SK-N-MC (cell line): ENCODE results near the gene CLIP4.

Experiments used
- DNase-seq: peaks from one replicate; pipeline ENCODE4 v3.0.0-alpha.2; 2011; ENCODE audit warnings: low read depth, low spot score
- H3K27ac ChIP-seq: fragments of 200-600 bp; sonication (generic); 2 replicates; pipeline ENCODE4 v1.5.1; 2016; ENCODE audit warnings: mixed run types
- H3K36me3 ChIP-seq: fragments of 200-600 bp; sonication (generic); 2 replicates; pipeline ENCODE4 v1.6.1; 2017; ENCODE audit warnings: antibody characterized with exemption, low read length, mixed read lengths; ENCODE audit not compliant: insufficient read depth
- H3K4me3 ChIP-seq: fragments of 200-600 bp; sonication (generic); 2 replicates; pipeline ENCODE4 v1.5.1; 2016
- H3K9ac ChIP-seq: fragments of 200-600 bp; sonication (generic); 2 replicates; pipeline ENCODE4 v1.8.0; 2017; ENCODE audit warnings: mixed run types, mixed read lengths; ENCODE audit not compliant: insufficient read length
- H3K9me3 ChIP-seq: fragments of 200-600 bp; sonication (generic); 2 replicates; pipeline ENCODE4 v1.6.1; 2017; ENCODE audit warnings: low read depth, mild to moderate bottlenecking, antibody characterized with exemption, low read length, moderate library complexity, mixed read lengths
- EZH2 ChIP-seq: fragments of 200-600 bp; sonication (generic); IDR thresholded peaks from one replicate; pipeline ENCODE4 v1.6.1; 2017; ENCODE audit warnings: antibody characterized with exemption
- FOXP2 ChIP-seq: optimal IDR thresholded peaks from 2 replicates; pipeline ENCODE3; 2011; ENCODE audit warnings: mild to moderate bottlenecking, moderate library complexity; ENCODE audit not compliant: insufficient read depth; ENCODE audit errors: extremely low read length, control extremely low read depth
- POLR2AphosphoS5 ChIP-seq: IDR thresholded peaks from 2 replicates; pipeline ENCODE4 v1.6.1; 2012; ENCODE audit warnings: mild to moderate bottlenecking, low read depth, low read length, borderline replicate concordance

The CLIP4 gene

GRCh38 chr2:29162204-29162928 is 47.2 kb downstream of the CLIP4 start:
- H3K4me3 ChIP-seq = no peak overlapping the region
- TF ChIP-seq FOXP2 (no peak), POLR2AphosphoS5 (no peak), EZH2 (no peak)
- H3K36me3 ChIP-seq = peaks cover 6% of the 10 kb centered on the region; the same call in 1 of the 2 replicates
- no peak overlapping the region for H3K9ac ChIP-seq
- 0 out of 2 replicates have a peak overlapping the region, but pooled peaks have one; percentile 16 for H3K27ac ChIP-seq
- DNase-seq = no peak
- no peaks in the 10 kb centered on the region for H3K9me3 ChIP-seq

GRCh38 chr2:29164091-29164846 is 49.1 kb downstream of the CLIP4 start:
- H3K9ac ChIP-seq = no peak overlapping the region
- no peaks in the 10 kb centered on the region for H3K9me3 ChIP-seq
- no peak overlapping the region for H3K4me3 ChIP-seq
- TF ChIP-seq EZH2 = no peak
- no peak for TF ChIP-seq POLR2AphosphoS5
- no peak for TF ChIP-seq FOXP2
- H3K27ac ChIP-seq = peak overlapping the region; percentile 60
- no peak for DNase-seq
- peaks cover 14% of the 10 kb centered on the region for H3K36me3 ChIP-seq

DNA sequence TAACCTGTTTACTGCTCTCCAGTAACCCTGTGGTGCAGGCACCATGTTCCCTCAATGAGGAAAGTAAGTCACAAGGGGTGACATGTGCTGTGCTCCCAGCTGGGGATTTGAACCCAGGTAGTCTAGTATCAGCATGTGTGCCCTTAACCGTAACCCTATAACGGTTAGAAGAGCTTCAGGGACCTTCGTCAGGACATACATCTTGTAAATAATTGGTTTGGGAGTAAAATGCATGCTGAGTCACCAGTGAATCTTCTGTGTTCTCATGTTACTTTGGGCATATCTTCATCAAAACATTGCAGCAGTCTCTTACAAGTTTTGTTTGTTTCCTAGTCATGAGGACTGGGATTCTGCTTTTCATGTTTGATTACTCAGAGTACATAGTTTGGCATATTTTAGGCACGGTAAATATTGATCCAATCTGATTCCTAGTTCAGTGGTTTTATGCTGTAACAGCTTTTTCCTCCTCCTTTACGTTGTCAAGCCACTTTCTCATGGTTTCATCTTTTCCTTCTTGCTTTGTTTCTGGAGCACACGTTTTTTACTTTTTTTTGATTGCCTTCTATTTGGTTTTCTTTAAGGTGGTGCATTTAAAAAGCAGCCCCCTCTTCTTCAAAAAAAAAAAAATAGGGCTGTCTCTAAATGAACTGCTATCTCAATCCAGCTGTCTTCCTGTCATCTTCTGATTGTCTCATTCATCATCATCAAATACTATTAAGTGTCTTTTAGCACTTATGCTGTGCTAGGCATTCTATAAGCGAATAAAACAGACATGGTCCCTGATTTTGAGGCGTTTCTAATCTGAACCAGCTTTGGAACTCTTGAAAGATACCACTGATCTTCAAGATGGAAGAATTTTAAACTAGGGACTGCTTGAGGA is 50.4 kb downstream of the CLIP4 start:
- no peak for DNase-seq
- TF ChIP-seq POLR2AphosphoS5 = no peak
- no peak for TF ChIP-seq EZH2
- TF ChIP-seq FOXP2 = no peak
- Histone ChIP-seq H3K9ac (peak overlapping the region; percentile 25), H3K27ac (peak overlapping the region; percentile 75), H3K4me3 (peak overlapping the region; percentile 28), H3K9me3 (no peaks in the 10 kb centered on the region), H3K36me3 (peaks cover 16% of the 10 kb centered on the region)

GRCh38 chr2:29166242-29167039 is 51.2 kb downstream of the CLIP4 start:
- peak overlapping the region; percentile 75 for H3K27ac ChIP-seq
- H3K4me3 ChIP-seq = peak overlapping the region; percentile 28
- H3K9me3 ChIP-seq = no peaks in the 10 kb centered on the region
- H3K9ac ChIP-seq = peak overlapping the region; percentile 25
- H3K36me3 ChIP-seq = peaks cover 16% of the 10 kb centered on the region
- TF ChIP-seq EZH2 (no peak), FOXP2 (no peak), POLR2AphosphoS5 (no peak)
- no peak for DNase-seq

GRCh38 chr2:29174937-29175336 is 59.7 kb downstream of the CLIP4 start:
- Histone ChIP-seq H3K36me3 (no peaks in the 10 kb centered on the region), H3K9ac (no peak overlapping the region), H3K27ac (peak overlapping the region; percentile 5; the same call in 1 of the 2 replicates), H3K9me3 (no peaks in the 10 kb centered on the region), H3K4me3 (no peak overlapping the region)
- no peak for DNase-seq
- no peak for TF ChIP-seq EZH2

- Histone ChIP-seq H3K36me3 (no peaks in the 10 kb centered on the region), H3K4me3 (no peak overlapping the region), H3K9me3 (no peaks in the 10 kb centered on the region), H3K27ac (peak overlapping the region; percentile 5; the same call in 1 of the 2 replicates), H3K9ac (no peak overlapping the region)
- no peak for DNase-seq
- no peak for TF ChIP-seq FOXP2
- no peak for TF ChIP-seq EZH2
- TF ChIP-seq POLR2AphosphoS5 = no peak
These were observed 60.1 kb downstream of the CLIP4 start for GRCh38 chr2:29175338-29175737.

DNA sequence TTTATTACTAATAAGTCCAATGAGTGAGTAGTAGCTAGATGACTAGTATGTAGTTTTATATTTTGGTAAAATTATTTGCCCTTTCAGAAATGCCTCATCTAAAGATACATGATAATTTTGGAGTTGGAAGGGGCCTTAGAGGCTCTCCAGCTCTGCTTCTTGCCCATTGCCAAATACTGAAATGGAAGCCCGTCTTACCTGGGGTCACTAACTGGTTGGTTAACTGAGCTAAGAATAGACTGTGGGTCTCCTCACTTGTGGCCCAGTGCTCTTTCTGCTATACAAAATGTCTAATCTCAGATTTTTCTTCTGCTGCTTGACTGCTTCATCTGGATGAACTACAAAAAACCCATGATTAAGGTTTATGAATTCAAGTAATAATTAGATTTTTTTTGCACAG is 67.1 kb downstream of the CLIP4 start:
- DNase-seq = no peak

More for the DNA sequence above, 67.1 kb downstream of the CLIP4 start:
- Histone ChIP-seq H3K9me3 (no peaks in the 10 kb centered on the region), H3K27ac (no peak overlapping the region), H3K36me3 (peaks cover 3% of the 10 kb centered on the region; the same call in 1 of the 2 replicates), H3K9ac (no peak overlapping the region), H3K4me3 (no peak overlapping the region)
- TF ChIP-seq EZH2 = no peak
- no peak for TF ChIP-seq FOXP2
- no peak for TF ChIP-seq POLR2AphosphoS5
